T-helper 2 cell treated with Interferon-gamma antibody and Interleukin-4, amounts not matched to agents 5 μg/mL and 100 μg/mL, for 36 hours (primary cell): ENCODE results near the gene CST8.

Source experiments
- DNase-seq: peaks from one replicate; pipeline ENCODE4 v3.0.0; 2021; ENCODE audit warnings: low spot score
- H3K27ac Mint-ChIP-seq: one replicate; pipeline ENCODE4 v1.8.0; 2021; ENCODE audit warnings: mild to moderate bottlenecking, mixed read lengths
- H3K27me3 Mint-ChIP-seq: one replicate; pipeline ENCODE4 v1.8.0; 2021; ENCODE audit warnings: low read depth, mixed read lengths
- H3K36me3 Mint-ChIP-seq: one replicate; pipeline ENCODE4 v1.8.0; 2021; ENCODE audit warnings: low read depth, mixed read lengths
- H3K4me1 Mint-ChIP-seq: one replicate; pipeline ENCODE4 v1.8.0; 2021; ENCODE audit warnings: low read depth, mixed read lengths
- H3K4me3 Mint-ChIP-seq: one replicate; pipeline ENCODE4 v1.8.0; 2022; ENCODE audit warnings: mild to moderate bottlenecking, moderate library complexity, mixed read lengths
- H3K9me3 Mint-ChIP-seq: one replicate; pipeline ENCODE4 v1.8.0; 2021; ENCODE audit warnings: mixed read lengths

The CST8 gene

DNA sequence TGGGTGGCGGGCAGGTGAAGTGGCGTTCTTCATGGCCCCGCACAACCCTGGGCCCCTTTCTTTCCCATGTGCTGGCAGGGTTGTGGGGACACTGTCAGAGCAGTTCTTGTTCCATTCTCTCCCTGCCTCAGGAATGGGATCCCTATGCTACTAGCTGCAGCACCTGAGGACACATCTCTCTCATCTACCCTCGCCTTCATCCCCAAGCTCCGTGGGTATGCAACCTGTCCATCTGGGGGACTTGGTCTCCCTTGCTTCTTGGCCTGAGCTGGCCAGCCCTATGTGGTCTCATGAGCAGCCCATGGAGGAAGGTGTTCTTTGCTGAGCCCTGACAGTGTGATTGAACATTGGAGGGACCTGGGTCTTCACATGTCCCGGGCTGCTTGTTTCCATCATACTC is 53.2 kb downstream of the CST8 start:
- Mint-ChIP-seq H3K27ac (no peak overlapping the region), H3K9me3 (no peaks in the 10 kb centered on the region), H3K4me3 (no peak overlapping the region), H3K4me1 (no peaks in the 10 kb centered on the region), H3K27me3 (no peaks in the 10 kb centered on the region), H3K36me3 (no peaks in the 10 kb centered on the region)
- no peak for DNase-seq
